Activated T-cell treated with anti-CD3 and anti-CD28 coated beads, Interleukin-2, amount 50 U/mL, for 48 hours (primary cell): ENCODE data around the gene NAA10.

Experiments
- DNase-seq, 2 experiments: peaks; one replicate each; pipeline ENCODE4 v3.0.0-alpha.2; 2020

Gene NAA10

DNA sequence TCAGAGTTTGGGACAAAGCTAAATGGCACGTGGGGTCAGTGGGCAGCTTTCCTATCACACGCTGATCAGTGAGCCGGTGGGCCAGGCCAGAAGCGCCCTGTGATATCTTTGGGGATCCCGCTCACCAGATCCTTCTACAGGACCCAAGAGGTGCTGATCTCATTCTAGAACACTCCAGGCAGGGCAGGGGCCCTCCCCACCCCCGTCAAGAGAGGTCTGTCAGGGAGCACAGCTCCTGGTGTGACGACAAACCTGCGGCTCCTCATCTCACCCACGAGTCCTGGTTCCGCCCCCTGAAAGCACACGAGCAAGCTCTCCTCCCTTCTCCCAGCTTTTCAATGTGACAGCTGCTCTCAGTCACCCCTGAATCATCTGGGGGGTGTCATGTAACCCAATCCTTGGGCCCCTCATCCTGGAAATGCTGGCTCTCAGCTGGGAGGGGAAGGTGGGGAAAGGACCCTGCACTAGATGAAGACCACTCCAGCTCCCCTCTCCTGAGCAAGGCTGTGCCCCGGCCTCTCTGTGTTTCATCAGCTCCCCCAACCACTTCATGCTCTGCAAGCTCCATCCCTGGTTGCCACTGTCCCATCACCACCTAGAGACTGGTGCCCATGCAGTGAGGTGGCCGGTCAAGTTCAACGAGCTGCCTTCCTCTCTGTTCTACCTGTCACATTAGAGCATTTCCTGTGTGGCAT lies 32.2 kb upstream of the NAA10 start:
- DNase-seq = peak; percentile 51 to 69

DNA sequence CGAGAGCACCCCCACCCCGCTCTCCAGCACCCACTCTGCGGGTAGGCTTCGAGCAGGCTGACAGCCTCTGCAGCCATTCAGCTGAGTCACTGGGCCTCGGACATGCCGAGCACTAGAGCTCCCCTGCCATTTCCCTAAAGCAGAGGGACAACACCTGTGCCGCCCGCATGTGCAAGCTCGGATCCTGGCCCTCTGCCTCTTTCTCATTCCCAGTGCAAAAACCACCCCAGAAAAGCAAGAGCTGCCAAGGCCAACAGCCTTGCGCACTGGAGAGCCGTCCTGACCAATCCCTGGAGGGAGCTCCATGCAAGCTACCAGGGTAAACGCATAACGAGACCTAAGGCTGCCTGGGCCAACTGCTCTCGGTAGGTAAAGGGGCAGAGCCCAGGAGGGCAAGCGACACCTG lies 31.4 kb upstream of the NAA10 start:
- DNase-seq = no peak

DNA sequence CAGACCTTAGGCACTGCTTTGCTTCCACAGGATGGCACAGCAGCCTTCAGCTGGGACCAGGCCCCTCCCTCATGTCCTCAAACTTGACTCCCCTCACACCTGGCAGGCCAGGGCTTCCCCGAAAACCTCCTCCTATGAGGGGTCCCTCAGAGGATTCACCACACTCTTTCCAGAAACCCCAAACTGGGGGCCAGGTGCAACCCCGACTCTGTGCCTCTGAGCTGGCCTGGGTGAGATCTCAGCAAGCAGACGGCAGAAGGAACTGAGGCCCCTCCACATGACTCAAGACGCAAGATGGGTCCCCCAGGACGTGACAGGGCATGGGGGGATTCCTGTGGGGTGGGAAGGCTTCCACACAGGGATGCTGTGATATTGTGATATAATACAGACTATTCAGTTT lies 30.6 kb upstream of the NAA10 start:
- no peak for DNase-seq

DNA sequence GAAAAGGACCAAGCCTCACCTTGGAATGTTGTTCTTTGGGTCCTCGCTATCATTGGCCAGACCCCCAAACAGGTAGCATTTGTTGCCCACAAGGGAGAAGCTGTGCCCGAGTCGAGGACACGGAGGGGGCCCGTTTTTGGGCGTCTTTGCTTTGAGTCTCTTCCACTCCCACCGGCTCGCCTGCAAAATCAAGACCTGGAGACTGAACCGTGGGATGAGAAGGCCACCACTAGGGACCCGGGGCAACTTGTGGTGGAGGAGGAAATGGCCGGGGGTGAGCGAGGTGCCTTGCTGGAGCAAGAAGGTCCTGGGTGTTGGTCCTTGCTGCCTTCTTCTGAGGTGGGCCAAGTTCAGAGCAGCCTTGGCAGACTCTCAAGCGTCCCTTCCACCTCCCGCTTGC lies 29.3 kb upstream of the NAA10 start:
- DNase-seq = no peak

DNA sequence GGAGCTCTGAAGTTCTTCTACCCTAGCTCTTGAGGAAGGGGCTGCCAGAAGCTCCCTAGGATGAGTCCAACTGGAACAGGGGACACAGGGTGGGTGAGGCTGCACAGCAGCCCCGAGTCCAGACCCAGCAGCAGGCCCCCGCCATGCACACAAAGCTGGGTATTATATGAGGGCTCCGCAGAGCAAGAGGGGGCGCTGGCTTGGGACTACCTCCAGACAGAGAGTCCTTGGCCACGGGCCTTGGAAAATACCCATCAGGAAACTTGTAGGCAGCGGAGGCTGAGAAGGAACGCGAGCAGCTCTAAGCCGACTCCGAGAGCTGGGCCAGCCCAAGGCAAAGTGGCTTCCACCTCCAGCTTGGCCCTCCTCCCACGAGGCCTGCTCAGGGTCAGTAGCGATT lies 28.7 kb upstream of the NAA10 start:
- DNase-seq = no peak

DNA sequence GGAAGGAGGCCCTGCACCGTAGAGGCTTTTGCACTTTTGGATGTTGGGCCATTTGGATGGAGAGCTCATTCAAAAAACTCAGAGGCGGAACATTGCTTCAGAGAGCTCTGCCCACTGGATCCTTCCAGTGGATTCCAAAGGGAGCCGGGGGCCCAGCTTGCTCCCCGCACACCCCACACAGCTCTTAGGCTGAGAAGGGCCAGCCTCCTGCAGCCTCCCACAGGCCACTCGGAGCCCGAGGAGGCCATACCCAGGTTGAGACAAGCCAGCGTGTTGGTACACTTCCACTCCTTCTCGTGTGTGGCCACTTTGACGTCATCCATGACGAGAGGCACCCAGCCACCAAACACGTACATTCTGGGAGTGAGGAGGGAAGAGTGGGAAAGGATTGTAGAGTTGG lies 26.5 kb upstream of the NAA10 start:
- no peak for DNase-seq

DNA sequence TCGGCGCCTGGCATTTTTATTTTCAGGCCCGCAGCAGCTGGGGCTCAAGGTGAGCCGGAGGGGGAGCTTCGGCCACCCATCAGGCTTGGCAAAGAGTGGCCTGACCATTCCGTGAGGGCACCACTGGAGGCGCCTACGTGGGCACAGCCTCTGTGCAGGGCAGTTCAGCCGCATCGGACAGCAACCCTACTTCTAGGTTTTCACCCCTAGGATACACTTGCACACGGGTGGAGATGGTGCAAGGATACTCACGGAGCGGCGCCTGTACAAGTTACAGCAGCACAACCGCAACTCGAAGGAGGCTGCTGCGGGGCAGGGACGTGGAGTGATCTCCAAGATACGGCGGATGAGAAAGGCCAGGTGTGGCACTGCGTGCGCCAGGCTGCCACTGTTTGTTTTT lies 25.9 kb upstream of the NAA10 start:
- DNase-seq = no peak

DNA sequence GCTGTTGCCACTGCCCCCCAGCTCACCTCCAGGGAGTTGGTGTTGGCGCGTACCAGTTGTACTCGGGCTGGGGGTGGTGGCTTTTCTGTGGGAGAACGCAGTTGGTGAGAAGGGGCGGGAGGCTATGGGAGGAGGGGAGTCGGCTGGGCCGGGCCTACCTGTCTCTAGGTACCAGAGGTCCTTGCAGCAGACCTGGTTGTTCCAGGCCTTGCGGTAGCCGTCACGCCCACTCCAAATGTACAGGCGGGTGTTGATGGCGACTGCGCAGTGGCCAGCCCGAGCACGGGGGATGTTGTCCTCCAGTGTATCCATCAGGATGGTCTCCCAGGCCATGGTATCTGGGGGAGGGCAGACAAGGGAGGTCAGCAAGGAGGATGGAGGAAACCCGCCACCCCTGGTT lies 25.2 kb upstream of the NAA10 start:
- DNase-seq = no peak

DNA sequence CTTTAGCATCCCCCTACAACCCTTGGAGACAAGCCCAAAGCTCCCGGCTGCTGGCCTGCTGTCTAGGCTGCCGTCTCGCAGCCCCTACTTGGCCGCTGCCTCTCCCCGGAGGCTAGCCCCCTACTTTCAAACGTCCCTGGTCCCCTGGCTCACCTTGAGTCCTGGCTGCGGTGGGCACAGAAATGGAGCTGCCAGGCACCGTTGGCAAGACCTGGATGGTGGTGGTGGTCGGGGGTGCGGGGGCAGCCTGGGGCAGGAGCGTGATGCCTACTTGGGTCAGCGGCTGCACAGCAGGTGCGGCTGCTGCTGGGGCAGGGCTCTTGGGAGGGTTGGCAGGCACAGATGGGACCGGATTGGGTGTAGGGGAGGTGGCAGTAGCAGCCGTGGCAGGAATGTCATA lies 24.8 kb upstream of the NAA10 start:
- DNase-seq = no peak

DNA sequence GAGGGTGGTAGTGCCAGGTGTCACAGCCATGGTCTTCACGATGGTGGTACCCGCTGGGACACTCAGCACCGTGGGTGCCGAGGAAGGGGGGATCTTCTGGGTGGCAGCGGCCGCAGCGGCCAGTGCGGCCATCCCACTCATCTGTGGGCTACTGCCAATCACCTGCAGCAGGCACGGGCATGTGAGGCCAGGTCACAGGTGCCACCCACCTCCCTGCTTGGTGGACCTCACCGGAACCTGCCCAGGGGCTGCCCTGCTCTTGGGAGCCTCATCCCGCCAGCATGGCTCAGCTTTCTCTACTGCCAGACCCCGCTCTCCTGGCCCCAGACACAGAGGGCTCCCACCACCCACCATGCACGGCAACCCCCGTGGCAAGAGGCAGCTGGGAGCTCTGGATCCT lies 23.8 kb upstream of the NAA10 start:
- no peak for DNase-seq

DNA sequence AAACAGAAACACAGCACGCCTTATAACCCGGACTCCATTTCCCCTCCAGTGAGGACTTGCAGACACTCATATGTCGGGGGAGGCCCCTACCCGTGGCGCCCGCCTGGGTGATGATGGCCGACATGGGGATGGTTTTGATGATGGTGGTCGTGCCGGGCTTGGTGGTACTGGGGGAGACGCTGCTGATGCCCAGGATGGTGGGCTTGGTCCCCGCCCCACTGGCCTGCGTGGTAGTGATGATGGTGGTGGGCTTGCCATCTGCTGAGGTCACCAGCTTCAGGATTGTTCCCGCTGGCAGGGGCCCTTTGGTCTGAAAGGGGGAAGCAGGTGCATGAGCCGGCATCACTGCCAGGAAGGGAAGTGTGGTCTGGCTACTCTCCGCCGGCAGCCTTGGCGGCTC lies 22.4 kb upstream of the NAA10 start:
- no peak for DNase-seq

DNA sequence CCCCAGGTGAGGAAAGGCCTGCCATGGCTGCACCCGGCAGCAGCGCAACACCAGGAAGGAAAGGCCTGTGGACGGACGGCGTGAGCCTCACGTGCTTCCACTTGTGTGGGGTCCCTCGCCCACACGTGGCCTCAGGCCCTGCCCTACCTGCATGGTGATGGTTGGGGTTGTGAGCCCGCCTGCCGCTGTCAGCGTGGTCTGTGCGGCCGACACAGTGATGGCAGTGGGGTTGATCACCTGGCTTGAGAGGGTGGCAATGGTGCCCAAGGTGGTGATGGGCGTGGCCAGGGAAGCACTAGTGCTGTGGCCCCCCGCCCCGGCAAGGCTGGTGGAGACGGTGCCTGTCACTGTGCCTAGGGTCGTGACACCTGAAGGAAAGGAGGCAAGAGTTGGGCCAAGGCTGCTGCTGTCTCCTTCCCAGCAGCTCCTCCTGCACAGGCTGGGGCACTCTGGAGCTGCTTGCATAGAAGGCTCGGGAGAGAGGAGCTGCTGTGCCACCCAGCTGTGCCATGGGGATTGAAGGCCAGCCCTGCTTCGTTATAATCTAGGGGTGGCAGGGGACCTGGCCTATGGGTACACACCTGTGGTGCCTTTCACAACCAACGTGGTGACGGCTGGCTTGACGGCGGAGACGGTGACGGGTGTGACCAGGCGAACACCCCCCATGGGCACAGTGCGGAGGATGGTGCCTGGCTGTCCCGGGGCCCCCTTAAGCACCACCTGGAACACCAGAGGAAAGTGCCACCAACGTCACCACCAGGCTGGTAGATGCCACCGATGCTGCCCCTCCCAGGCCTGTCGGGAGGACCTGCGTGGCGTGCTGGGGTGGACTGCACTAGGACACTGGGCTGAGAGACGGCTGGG lies 21.4 kb upstream of the NAA10 start:
- DNase-seq = no peak

DNA sequence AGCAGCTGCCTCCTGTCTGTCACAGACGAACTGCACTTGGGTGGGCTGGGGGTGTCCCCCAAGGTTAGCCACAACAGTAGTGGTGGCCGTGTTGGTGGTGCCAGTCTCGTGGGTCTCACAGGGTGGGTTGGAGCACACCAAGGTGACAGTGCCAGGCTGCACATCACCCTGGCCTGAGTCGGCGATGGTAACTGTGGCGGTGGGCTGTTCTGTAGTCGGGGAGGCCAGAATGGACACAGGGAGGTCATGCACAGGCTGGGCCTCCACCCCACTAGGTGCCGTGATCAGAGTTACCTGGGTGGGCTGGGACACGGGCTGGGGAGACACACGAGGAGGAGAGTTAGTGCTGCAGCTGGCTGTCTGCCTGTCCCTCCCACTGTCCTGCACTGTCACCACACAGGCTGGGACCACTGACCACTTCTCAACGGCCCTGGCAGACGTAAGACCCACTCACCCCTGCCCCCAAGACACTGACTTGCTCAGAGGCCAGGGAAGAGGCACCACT lies 20.4 kb upstream of the NAA10 start:
- no peak for DNase-seq

DNA sequence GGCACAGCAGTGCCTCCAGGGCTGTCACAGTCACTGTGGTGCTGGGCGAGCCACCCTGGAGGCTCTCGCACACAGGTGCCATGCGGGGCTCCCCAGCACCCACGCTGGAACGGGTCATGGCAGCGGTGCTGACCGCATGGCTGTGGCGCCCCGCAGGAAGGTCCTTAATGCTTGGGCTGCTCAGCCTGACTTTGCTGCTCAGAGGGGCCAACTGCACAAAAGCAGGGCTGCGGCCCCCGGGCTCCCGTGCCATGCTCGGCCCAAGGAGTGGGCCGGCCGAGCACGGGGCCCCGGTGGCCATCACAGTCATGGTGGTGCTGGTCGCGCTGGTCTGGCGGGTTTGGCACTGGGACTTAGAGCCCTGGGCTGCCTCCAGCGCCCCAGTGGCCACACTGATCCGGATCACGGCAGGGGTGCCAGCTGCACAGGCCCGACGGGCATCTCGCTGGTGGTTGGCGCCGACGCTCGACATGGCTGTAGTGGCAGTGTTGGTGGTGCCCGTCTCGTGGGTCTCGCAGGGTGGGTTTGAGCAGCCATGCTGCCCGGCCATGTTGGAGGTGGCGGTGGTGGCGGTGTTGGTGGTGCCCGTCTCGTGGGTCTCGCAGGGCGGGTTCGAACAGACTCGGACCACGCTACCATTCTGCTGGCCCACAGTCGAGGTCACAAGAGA lies 19.9 kb upstream of the NAA10 start:
- no peak for DNase-seq

DNA sequence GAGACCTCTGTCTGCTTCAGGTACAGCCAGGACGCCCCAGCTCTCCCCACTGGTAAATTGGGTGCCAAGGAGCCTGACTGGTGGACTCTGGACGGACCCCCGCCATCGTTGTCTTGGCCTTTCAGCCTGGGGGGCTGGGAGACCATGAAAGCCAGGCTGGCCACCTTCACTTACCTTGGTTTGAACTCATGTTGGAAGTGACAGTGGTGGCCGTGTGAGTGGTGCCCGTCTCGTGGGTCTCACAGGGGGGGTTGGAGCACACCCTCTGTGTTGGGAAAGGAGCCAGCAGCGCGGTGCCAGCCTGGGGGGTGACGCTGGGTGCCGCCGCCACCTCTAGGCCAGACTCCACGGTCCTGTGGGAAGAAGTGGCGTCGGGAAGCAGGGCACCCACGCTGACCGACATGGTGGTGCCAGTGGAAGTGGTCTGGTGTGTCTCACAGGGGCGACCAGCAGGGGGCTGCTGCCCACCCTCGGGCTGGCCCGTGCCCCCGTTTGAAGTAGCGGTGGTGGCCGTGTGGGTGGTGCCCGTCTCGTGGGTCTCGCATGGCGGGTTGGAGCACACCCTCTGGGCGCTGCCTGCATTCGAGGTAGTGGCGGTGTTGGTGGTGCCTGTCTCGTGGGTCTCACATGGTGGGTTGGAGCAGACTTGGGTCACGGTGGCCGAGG lies 19.2 kb upstream of the NAA10 start:
- no peak for DNase-seq

DNA sequence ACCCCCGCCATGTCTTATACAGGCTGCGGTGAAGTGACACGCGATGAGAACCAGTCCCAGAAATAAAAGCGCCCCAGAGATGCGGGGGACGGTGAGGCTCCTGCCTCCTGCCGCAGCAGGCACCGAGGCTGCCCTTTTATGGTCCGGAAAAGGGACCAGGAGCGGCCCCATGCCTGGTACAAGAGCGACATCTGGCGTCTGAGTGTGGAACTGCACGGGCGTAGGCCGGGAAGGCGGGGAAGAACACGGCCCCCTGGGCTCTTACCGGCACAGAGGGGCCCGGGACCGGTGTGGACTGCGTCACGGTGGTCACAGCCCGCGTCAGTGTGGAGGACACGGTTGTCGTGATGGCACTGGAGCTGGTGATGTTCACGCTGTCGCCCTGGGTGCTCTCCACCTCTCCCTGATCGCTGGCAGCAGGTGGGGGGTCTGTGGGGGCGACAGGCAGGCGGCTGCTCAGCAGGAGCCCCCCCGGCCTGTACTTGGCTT lies 18.5 kb upstream of the NAA10 start:
- peak; percentile 92 to 93 for DNase-seq

DNA sequence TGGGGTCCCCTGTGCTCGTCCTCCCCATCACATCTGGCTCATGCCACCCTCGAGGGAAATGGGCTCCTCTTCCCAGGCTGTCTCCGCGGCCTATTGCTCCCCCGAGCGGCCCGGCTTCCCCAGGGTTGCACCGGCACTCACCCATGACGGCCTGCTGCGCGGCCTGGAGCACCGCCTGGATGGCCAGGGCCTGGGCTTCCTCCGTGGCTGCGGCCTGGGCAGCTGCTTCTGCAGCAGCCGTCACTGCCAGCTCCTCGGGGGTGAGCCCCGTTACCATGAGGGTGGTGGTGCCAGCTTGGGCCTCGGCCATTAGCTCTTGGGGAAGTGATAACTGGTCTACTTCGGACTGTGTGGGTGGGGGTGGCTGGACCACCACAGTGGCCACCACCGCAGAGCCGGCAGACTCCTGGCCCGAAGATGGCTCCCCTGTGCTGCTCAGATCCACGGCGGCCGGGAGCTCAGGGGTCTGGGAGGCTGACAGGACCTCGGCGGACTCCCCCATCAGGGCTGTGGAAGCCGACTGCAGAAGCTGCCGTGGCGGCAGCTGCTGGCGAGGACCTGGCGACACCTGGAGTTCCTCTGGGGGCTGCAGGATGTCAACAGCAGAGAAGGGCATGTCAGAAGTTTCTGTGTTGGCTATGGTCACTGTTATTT lies 17.7 kb upstream of the NAA10 start:
- DNase-seq = no peak

DNA sequence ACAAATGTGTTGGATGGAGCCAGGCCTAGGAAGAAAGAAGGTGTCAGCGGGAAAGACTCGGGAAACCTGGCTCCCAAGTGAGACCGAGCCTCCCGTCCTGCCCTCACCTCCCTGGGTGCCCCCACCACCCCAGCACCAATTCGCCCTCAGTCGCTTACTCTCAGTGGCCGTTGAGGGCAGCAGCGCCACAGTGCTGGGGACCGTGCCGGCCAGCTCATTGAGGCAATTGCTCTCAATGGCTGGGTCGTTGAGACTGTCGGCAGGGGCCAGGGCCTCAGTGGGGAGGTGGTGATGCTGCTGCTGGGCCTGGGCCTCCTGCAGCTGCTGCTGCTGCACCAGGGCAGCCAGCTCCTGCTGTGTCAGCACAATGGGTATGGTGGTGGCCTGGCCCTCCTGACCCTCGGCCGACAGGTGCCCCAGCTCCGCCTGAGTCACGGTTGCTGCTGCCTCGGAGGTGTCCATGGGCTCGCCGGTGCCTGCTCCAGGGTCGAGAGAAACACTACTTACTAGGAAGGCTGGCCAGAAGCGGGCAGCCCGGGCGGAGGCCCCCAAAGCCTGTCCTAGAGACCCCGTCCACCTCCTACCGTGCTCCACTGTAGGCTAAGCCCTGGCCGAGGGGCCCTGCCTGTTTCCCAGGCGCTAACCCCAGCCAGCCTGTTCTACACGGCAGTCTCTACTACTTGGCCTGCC lies 17.0 kb upstream of the NAA10 start:
- no peak for DNase-seq

DNA sequence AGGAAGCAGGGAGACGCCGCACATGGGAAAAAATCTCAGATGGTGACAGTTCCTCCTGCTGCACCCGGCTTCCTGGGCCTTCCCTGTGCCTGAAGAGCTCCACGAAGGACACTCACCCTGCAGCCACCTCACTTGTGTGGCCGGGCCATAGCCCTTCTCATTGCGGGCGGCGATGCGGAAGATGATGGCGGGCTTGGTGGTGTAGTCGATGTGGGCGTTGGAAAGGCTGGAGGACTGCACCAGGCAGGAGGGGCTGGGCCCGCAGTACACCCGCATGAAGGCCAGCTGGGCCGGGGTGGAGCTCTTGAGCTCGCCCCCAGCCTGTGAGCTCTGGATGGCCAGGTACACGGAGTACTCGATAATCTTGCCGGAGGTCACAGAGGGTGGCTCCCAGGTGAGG lies 15.3 kb upstream of the NAA10 start:
- no peak for DNase-seq

DNA sequence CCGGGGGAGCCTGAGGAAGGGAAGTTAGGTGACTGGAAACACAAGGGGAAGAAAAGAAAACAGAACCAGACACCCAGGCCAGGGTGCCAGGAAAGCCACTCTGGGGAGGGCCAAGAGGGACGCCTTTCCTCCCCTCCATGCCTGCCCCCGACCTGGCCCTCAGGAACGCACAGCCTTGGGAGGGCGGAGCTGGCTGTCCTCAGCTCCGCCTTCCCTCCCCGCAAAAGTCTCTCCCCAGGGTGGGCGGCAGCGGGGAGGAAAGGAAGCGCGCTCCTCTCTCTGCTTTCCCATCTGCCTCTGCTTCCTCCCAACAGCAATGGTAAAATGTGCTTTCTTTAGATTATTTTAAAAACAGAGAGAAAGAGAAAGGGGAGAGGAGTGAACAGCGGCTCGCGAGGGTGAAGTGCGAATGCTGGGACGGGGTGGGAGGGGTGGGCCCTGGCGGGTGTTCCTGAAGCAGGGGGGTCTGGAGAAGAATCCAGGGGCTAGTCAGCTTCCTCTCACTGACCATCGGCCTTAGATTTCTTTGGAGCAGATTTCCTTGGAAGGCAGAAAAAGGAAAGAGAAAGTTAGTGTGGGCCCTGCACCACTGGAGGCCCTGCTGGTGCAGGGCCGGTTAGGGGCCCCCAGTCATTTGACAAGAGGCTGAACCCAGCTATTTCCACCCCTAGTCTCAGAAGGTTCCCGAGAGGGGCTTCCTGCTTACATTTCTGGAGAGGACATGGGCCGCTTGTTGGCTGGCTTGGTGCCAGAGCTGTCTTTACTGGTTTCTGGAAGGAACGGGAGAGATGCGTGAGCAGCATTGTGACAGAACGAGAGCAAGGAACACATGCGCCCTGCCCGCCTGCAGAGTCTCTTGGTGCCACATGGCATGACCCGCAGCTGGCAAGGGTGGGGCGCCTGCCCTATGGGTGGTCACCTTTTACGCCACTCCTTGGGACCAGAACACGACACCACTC lies 14.3 kb upstream of the NAA10 start:
- no peak for DNase-seq

DNA sequence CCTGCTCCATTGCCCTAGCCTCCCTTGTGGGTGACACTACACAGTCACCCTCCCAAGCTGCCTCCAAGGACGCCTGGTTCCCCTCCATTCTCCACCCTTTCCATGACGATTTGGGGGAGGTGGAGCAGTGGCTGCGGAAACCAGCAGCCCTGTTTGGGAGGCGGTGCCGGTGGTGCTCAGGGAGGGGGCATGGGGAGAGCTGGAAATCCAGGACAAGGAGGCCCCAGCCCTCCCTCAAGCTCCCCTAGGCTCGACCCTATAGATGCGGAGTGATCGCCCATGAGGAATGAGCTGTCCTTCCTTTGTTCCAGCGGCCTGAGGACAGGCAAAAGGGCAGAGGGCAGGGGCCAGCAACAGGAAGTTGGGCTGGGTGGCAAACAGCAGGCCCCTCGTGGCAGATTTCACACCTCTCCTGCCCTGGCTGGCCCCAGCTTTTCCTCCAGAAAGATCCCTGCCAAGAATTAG lies 13.2 kb upstream of the NAA10 start:
- no peak for DNase-seq
